ENCODE data around the gene CPB1.

Gene CPB1

GRCh38 chr3:148829926-148830325 lies 2.3 kb downstream of the CPB1 start:
- DNase-seq (ENCODE audit: low read depth in 2 of 2): no peak

- no peak for DNase-seq (ENCODE audit: low read depth in 2 of 2)
Measured at GRCh38 chr3:148833223-148833622, 5.6 kb downstream of the CPB1 start.

DNA sequence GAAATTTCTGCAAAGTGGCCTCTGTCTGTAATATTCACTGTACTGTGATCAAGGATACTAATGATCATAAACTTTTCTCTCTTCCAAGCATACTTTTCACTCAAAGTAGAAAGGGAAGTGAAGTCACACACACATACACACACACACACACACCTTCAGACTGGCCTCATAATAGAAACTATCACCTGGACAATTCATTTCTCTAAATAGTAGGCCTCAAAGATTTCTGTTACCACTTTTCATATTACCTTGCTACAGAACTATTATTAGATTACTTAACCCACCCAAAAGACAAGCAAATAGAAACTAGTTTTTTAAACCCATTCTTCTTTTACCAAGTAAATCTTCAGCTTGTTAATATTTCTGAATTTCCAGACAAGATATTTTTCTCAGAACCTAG lies 12.2 kb downstream of the CPB1 start:
- DNase-seq (ENCODE audit: low read depth in 2 of 2): no peak

GRCh38 chr3:148840451-148840850 lies 12.8 kb downstream of the CPB1 start:
- DNase-seq (ENCODE audit: low read depth in 2 of 2): no peak

GRCh38 chr3:148845756-148846395 lies 18.3 kb downstream of the CPB1 start:
- DNase-seq (ENCODE audit: low read depth in 2 of 2): no peak

- DNase-seq (ENCODE audit: low read depth in 2 of 2): no peak
Measured at GRCh38 chr3:148847351-148847750, 19.7 kb downstream of the CPB1 start.

DNA sequence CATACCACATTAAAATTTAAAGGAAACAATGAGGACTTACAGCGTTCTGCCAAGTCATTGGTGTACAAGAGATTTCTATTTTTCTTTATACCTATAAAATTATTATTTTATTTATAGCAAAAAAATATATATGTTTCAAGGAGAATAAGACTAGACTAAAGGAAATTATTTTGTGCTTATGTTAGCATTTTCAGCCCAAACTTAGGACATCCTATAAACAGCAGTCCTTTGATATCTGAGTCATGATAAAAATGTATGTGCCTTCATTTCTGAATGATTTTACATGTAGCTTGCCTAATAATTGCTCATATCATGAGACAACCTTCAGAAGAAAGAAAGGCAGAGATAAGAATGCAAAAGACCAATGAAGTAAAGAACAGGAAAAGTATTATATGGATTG lies 20.8 kb downstream of the CPB1 start:
- no peak for DNase-seq (ENCODE audit: low read depth in 2 of 2)

DNA sequence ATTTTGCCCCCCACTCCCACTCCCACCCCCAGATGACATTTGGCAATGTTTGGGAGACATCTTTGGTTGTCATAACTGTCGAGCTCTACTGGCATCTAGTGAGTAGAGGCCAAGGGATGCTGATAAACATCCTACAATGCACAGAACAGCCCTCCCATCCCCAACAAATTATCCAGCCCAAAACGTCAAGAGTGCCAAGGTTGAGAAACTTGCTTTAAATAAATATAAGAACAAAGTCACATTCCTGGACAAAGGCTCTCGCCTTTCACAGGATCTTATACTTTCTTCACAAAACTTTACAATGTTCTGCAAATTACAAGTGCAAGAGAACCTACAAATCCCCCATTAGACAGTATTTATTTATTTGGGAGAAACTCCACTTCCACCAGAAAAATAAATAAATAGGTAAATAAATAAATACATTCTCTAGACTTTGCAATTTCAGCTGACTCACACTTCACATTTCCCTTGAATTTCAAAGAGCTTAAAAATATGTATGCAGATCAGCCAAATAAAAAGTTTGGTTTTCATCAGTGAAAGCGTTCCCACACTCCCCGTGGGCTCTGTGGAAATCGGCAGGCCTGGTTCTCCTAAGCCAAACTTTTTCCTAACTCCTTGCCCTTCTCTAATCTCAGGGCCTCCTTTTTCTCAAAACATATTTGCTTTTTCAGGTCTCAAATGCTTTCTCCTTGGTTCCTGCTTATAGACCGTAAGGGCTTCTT lies 24.8 kb downstream of the CPB1 start:
- no peak for DNase-seq (ENCODE audit: low read depth in 2 of 2)

DNA sequence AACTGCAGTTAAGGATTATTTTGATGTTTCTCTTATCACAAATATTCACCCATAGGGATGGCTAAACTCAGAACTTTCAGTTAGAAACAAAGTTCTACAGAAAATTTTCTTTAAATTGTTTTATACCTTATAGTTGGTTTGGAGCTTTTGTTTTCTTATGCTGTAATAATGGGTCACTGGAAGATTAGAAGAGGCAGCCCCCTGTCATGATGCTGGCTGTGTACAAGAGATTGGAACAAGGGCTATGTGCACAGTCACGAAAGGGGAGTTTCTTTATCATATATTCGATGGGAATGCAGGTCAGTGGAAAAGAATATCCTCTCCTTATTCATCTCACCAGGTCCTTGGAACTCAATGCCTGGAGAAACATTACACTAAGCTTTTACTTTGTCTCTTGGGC lies 25.5 kb downstream of the CPB1 start:
- DNase-seq (ENCODE audit: low read depth in 2 of 2): no peak

DNA sequence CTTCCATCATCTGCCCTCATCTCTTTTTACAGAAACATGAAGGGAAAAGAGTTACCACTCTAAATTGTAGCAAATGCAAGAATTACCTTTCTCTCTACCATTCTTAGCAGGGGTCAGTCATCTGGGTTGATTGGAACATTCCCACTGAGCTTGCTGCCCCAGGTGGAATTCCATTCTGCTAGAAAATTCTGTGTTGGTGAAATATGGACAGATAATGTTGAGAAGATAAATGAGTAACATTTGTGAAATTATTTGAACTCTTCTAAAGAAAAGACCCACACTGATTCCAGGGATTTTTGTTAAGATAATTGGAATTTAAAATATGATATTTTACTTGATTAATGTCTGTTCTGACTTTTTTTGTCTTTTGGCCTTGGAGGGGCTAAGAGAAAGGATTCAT lies 26.4 kb downstream of the CPB1 start:
- DNase-seq (ENCODE audit: low read depth in 2 of 2): no peak

DNA sequence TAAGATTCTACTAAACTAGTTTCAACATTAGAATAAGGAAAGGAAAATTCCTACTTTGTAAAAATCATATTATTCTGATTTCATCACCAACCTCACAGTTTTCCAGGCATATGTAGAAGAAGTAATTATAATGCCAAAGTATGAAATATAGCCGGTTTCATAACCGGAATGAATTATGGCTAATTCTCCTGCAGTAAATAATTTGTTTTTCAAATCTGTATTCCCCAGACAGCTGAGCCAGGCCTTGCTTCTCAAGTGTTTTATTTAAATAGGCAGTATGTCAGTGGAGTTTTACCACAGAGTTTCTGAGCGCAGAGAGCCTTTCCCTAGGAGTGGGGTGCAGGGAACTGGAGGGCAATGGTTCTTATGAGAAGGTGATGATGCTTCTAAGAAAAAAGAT lies 28.8 kb downstream of the CPB1 start:
- DNase-seq (ENCODE audit: low read depth in 2 of 2): no peak

DNA sequence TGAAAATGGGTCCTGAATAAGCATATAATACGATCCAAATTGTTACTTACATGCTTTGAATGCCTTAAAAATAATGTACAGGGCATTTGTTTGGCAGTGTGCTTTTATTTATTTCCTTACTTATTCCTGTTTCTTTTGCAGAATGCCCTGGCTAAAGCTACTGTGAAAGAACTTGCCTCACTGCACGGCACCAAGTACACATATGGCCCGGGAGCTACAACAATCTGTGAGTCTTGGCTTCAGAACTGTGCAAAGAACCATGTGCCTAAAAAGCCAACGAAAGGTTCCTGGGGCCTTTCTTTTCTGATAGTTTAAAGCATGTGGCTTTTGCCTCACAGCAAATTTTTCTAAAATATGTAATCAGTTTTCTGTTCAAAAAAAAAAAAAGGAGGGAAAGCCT lies 29.7 kb downstream of the CPB1 start:
- no peak for DNase-seq (ENCODE audit: low read depth in 2 of 2)

DNA sequence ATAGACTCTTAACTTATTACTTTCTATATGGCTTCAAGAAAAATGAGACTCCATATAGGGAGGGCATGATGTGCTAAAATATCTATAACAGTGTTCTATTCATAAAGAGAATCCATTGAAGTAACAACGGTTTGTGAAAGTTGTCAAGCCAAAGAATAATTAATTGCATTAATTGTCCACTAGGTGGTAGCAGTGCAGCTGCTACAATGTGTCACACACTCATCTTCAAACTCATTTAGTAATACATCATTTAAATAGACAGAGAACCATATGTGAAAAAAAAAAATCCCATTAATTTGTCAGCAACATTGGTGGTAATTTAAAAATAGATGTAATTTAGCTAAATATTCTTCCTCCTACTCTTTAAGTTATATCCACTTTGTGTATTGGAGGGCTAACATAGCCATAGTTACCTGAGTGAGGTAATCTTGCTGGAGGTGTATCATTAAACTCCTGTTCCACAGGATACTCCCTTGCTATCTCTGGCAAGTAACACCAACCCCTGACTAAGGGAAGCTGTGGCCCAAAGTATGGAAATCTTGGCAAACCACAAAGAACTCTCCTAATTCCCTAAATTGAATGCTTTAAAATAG lies 33.8 kb downstream of the CPB1 start:
- no peak for DNase-seq (ENCODE audit: low read depth in 2 of 2)

GRCh38 chr3:148863297-148863696 lies 35.7 kb downstream of the CPB1 start:
- no peak for DNase-seq (ENCODE audit: low read depth in 2 of 2)

- no peak for DNase-seq (ENCODE audit: low read depth in 2 of 2)
Measured at GRCh38 chr3:148863814-148864213, 36.2 kb downstream of the CPB1 start.

DNA sequence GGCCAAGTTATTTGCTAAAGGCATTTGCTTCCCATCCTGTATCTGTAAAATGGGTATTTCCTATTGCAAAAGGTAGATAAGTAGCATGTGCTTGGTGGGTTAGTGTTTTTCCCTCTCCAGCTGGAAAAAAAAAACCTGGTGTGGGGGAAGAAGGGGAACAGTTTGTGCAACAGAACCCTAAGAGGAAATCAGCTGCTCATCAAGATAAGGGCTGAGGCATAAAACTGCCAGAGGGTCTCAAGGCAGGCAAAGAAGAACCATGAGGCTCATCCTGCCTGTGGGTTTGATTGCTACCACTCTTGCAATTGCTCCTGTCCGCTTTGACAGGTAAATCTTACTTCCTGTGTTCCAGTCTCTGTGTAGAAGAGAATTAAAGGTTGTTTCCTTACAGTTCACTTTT lies 37.4 kb downstream of the CPB1 start, which contains the start of gene CPA3:
CPA3 (plus strand) TSS at position 248 of the 400 bp plus-strand sequence; CDS start at position 260, 12 bp downstream.
- no peak for DNase-seq (ENCODE audit: low read depth in 2 of 2)

GRCh38 chr3:148866261-148866660 lies 38.6 kb downstream of the CPB1 start:
- no peak for DNase-seq (ENCODE audit: low read depth in 2 of 2)

GRCh38 chr3:148873270-148873927 lies 45.8 kb downstream of the CPB1 start:
- no peak for DNase-seq (ENCODE audit: low read depth in 2 of 2)

- DNase-seq (ENCODE audit: low read depth in 2 of 2): no peak
Measured at GRCh38 chr3:148873977-148874376, 46.4 kb downstream of the CPB1 start.

- no peak for DNase-seq (ENCODE audit: low read depth in 2 of 2)
Measured at GRCh38 chr3:148878095-148878494, 50.5 kb downstream of the CPB1 start.

GRCh38 chr3:148879256-148879655 lies 51.6 kb downstream of the CPB1 start:
- no peak for DNase-seq (ENCODE audit: low read depth in 2 of 2)

GRCh38 chr3:148880681-148881080 lies 53.1 kb downstream of the CPB1 start:
- DNase-seq (ENCODE audit: low read depth in 2 of 2): no peak

DNA sequence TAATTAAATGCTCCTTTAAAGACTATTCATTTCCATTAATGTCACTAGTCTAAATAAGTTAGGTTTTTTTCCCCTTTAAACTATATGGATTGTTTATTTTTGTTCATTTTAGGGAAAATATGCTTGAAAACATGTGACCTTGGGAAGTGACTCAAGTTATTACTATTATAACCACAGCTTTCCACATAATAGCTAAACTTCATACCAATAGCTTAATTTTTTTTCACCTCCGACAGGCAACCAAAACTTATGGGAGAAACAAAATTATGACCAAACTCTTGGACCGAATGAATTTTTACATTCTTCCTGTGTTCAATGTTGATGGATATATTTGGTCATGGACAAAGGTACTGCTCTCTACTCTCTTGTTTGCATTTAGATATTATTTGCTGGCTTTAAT lies 53.7 kb downstream of the CPB1 start:
- no peak for DNase-seq (ENCODE audit: low read depth in 2 of 2)
